Liver (tissue), 9 donors: ENCODE measurements around the gene ACER2. TPM values are rescaled to one million over a fixed set of nuclear protein-coding genes. Genes with fewer than 3 reads are reported as not detected.

ENCODE experiments used
- DNase-seq: peaks from one replicate; pipeline ENCODE4 v3.0.0-alpha.2; 2017; ENCODE audit warnings: low spot score
- H3K27ac ChIP-seq, 2 donors: one replicate each; pipeline ENCODE4 v1.7.0; 2013; ENCODE audit warnings: inconsistent platforms in 2 of 2, low read length in 2 of 2, control low read depth in 1 of 2, low read depth in 1 of 2, mild to moderate bottlenecking in 1 of 2
- H3K27me3 ChIP-seq, 4 donors: one replicate each; pipeline versions ENCODE4 v1.6.1 to v1.7.0; 2013; ENCODE audit warnings: low read length in 3 of 4, inconsistent platforms in 1 of 4, mild to moderate bottlenecking in 1 of 4, moderate library complexity in 1 of 4; ENCODE audit not compliant: control insufficient read depth in 4 of 4, insufficient read depth in 4 of 4
- H3K36me3 ChIP-seq, 4 donors: one replicate each; pipeline versions ENCODE4 v1.6.1 to v1.7.0; 2013; ENCODE audit warnings: low read length in 3 of 4, mild to moderate bottlenecking in 3 of 4, low read depth in 1 of 4, moderate library complexity in 1 of 4; ENCODE audit not compliant: control insufficient read depth in 4 of 4, insufficient read depth in 3 of 4
- H3K4me1 ChIP-seq, 4 donors: one replicate each; pipeline versions ENCODE4 v1.6.1 to v1.7.0; 2013; ENCODE audit warnings: low read length in 3 of 4, mild to moderate bottlenecking in 3 of 4, moderate library complexity in 1 of 4; ENCODE audit not compliant: control insufficient read depth in 4 of 4, insufficient read depth in 4 of 4
- H3K4me3 ChIP-seq, 3 donors: one replicate each; pipeline versions ENCODE4 v1.6.1 to v1.7.0; 2013; ENCODE audit warnings: low read length in 3 of 3, control low read depth in 1 of 3, low read depth in 1 of 3, mild to moderate bottlenecking in 1 of 3
- H3K9ac ChIP-seq, 2 donors: one replicate each; pipeline ENCODE4 v1.7.0; 2013; ENCODE audit warnings: low read length in 2 of 2, mild to moderate bottlenecking in 2 of 2, moderate library complexity in 2 of 2, control low read depth in 1 of 2, low read depth in 1 of 2
- H3K9me3 ChIP-seq, 4 donors: one replicate each; pipeline versions ENCODE4 v1.6.1 to v1.7.0; 2013; ENCODE audit warnings: low read length in 3 of 4; ENCODE audit not compliant: control insufficient read depth in 4 of 4
- EGR1 ChIP-seq, 2 donors: IDR thresholded peaks; 2 replicates each; pipeline ENCODE4 v1.6.1; 2016 to 2018; ENCODE audit warnings: antibody characterized with exemption in 2 of 2, low read depth in 2 of 2
- FOXA1 ChIP-seq: IDR thresholded peaks from 2 replicates; pipeline ENCODE4 v1.6.1; 2016; ENCODE audit warnings: antibody characterized with exemption
- FOXA2 ChIP-seq: IDR thresholded peaks from 2 replicates; pipeline ENCODE4 v1.6.1; 2016; ENCODE audit warnings: antibody characterized with exemption
- GABPA ChIP-seq, 2 donors: IDR thresholded peaks in 1 of 2; conservative IDR thresholded peaks in 1 of 2; 2 replicates each; pipeline ENCODE4 v1.6.1; 2016; ENCODE audit warnings: antibody characterized with exemption in 2 of 2, mild to moderate bottlenecking in 1 of 2, moderate library complexity in 1 of 2
- HNF4G ChIP-seq: IDR thresholded peaks from 2 replicates; pipeline ENCODE4 v1.6.1; 2016; ENCODE audit warnings: antibody characterized with exemption
- JUND ChIP-seq, 2 donors: IDR thresholded peaks; 2 replicates each; pipeline ENCODE4 v1.6.1; 2016; ENCODE audit warnings: antibody characterized with exemption in 2 of 2
- MAX ChIP-seq: IDR thresholded peaks from 2 replicates; pipeline ENCODE4 v1.6.1; 2016; ENCODE audit warnings: antibody characterized with exemption
- RAD21 ChIP-seq, 2 donors: IDR thresholded peaks; 2 replicates each; pipeline ENCODE4 v1.6.1; 2016; ENCODE audit warnings: antibody characterized with exemption in 2 of 2, mild to moderate bottlenecking in 2 of 2
- RXRA ChIP-seq, 2 donors: IDR thresholded peaks; 2 replicates each; pipeline ENCODE4 v1.6.1; 2017 to 2018; ENCODE audit warnings: antibody characterized with exemption in 2 of 2, mild to moderate bottlenecking in 1 of 2
- SP1 ChIP-seq: IDR thresholded peaks from 2 replicates; pipeline ENCODE4 v1.6.1; 2018; ENCODE audit warnings: antibody characterized with exemption, mild to moderate bottlenecking
- YY1 ChIP-seq: IDR thresholded peaks from 2 replicates; pipeline ENCODE4 v1.6.1; 2016; ENCODE audit warnings: antibody characterized with exemption, mild to moderate bottlenecking
- ZBTB33 ChIP-seq: IDR thresholded peaks from 2 replicates; pipeline ENCODE4 v1.6.1; 2016; ENCODE audit warnings: antibody characterized with exemption
- WGBS: extraction: QIAGEN DNeasy Blood & Tissue Kit; methylation state at CpG from one replicate; pipeline ENCODE4 v1.1.7; 2013; 5-methylcytosine and 5-hydroxymethylcytosine counted together
- polyA plus RNA-seq, 2 donors: library from polyadenylated mRNA; stranded (reverse) in 1 of 2; unstranded in 1 of 2; fragments of 200-250 nt in 1 of 2; fragments of >200 nt in 1 of 2; fragmentation: Nextera tagmentation in 1 of 2; extraction: Ambion mirVana in 1 of 2; gene quantifications; one replicate each; pipeline versions ENCODE4 v1.2.1 to v1.2.3, GENCODE V29; 2013 to 2015
- total RNA-seq, 2 donors: library from RNA; depleted of rRNA; stranded (reverse); fragments of >200 nt; gene quantifications; one replicate each; pipeline ENCODE4 v1.2.3, GENCODE V29; 2014
- TF ChIP-seq, protein P1 (sequence below): IDR thresholded peaks from 2 replicates; pipeline ENCODE4 v1.6.1; 2016; ENCODE audit warnings: antibody characterized with exemption, mild to moderate bottlenecking
- TF ChIP-seq, protein P2 (sequence below): IDR thresholded peaks from 2 replicates; pipeline ENCODE4 v1.6.1; 2016; ENCODE audit warnings: antibody characterized with exemption
- TF ChIP-seq, protein P3 (sequence below): fragments of 150-350 bp; IDR thresholded peaks from 2 replicates; pipeline ENCODE4 v1.5.1; 2017; ENCODE audit warnings: improper control_type of control experiment, low read depth, low read length; ENCODE audit not compliant: missing input control
- donor health status: healthy.
- donor health status: healthy.
- donor health status: healthy.
- donor health status: healthy.
- donor health status: healthy.

ACER2 gene
- total and polyA plus RNA-seq, 4 donors: 0.47 to 4.0 (median 1.9) TPM

DNA sequence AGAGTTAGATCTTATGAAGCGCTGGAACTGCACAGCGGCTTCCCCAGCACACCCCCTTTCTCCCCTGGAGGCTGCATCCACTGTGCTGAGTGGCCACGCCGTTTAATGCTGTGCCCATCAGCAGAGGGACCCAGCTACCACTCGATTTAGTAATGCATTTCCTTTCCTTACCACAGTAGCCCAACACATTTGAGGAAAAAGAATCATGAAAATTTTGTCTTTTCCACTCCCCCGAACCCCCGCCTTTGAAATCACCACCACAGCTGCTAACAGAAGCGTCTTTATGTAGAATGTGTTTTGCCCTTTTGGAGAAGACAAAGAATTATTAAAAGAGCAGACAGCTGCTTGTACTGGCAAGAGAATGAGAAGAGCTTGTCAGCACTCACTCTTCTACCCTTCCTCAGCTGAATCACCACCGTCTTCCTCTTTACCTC, 73.2 kb downstream of the ACER2 start (continued):
- TF ChIP-seq, protein P1, sequence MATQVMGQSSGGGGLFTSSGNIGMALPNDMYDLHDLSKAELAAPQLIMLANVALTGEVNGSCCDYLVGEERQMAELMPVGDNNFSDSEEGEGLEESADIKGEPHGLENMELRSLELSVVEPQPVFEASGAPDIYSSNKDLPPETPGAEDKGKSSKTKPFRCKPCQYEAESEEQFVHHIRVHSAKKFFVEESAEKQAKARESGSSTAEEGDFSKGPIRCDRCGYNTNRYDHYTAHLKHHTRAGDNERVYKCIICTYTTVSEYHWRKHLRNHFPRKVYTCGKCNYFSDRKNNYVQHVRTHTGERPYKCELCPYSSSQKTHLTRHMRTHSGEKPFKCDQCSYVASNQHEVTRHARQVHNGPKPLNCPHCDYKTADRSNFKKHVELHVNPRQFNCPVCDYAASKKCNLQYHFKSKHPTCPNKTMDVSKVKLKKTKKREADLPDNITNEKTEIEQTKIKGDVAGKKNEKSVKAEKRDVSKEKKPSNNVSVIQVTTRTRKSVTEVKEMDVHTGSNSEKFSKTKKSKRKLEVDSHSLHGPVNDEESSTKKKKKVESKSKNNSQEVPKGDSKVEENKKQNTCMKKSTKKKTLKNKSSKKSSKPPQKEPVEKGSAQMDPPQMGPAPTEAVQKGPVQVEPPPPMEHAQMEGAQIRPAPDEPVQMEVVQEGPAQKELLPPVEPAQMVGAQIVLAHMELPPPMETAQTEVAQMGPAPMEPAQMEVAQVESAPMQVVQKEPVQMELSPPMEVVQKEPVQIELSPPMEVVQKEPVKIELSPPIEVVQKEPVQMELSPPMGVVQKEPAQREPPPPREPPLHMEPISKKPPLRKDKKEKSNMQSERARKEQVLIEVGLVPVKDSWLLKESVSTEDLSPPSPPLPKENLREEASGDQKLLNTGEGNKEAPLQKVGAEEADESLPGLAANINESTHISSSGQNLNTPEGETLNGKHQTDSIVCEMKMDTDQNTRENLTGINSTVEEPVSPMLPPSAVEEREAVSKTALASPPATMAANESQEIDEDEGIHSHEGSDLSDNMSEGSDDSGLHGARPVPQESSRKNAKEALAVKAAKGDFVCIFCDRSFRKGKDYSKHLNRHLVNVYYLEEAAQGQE: no peak
- TF ChIP-seq GABPA (IDR thresholded peaks at IDR 0.05 in 1 of 2, conservative IDR thresholded peaks at IDR 0.05 in 1 of 2) (no peak), RAD21 (IDR thresholded peaks at IDR 0.05) (no peak)

GRCh38 chr9:19484699-19485098, 75.9 kb downstream of the ACER2 start:
- Histone ChIP-seq H3K36me3 (no peaks in the 10 kb centered on the region), H3K27ac (no peak overlapping the region)
- no peak for DNase-seq

GRCh38 chr9:19485193-19485592, 76.4 kb downstream of the ACER2 start:
- DNase-seq: no peak
- WGBS: 77% methylated on average over 2 of the region's 2 CpGs
- H3K36me3 ChIP-seq: no peaks in the 10 kb centered on the region
- no peak overlapping the region for H3K9ac ChIP-seq
- H3K27me3 ChIP-seq: no peaks in the 10 kb centered on the region
- H3K4me1 ChIP-seq: no peaks in the 10 kb centered on the region
- no peaks in the 10 kb centered on the region for H3K9me3 ChIP-seq
- no peak overlapping the region for H3K27ac ChIP-seq
- no peak overlapping the region for H3K4me3 ChIP-seq
- TF ChIP-seq, protein P2, sequence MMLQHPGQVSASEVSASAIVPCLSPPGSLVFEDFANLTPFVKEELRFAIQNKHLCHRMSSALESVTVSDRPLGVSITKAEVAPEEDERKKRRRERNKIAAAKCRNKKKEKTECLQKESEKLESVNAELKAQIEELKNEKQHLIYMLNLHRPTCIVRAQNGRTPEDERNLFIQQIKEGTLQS: no peak
- TF ChIP-seq RAD21 (IDR thresholded peaks at IDR 0.05): no peak
- no peak for TF ChIP-seq HNF4G
- TF ChIP-seq GABPA (IDR thresholded peaks at IDR 0.05 in 1 of 2, conservative IDR thresholded peaks at IDR 0.05 in 1 of 2): no peak
- no peak for TF ChIP-seq MAX
- TF ChIP-seq ZBTB33: no peak
- TF ChIP-seq SP1: no peak
- no peak for TF ChIP-seq FOXA2
- no peak for TF ChIP-seq FOXA1
- no peak for TF ChIP-seq EGR1 (IDR thresholded peaks at IDR 0.05; ENCODE audit: low read depth in 2 of 2)
- TF ChIP-seq, protein P3, sequence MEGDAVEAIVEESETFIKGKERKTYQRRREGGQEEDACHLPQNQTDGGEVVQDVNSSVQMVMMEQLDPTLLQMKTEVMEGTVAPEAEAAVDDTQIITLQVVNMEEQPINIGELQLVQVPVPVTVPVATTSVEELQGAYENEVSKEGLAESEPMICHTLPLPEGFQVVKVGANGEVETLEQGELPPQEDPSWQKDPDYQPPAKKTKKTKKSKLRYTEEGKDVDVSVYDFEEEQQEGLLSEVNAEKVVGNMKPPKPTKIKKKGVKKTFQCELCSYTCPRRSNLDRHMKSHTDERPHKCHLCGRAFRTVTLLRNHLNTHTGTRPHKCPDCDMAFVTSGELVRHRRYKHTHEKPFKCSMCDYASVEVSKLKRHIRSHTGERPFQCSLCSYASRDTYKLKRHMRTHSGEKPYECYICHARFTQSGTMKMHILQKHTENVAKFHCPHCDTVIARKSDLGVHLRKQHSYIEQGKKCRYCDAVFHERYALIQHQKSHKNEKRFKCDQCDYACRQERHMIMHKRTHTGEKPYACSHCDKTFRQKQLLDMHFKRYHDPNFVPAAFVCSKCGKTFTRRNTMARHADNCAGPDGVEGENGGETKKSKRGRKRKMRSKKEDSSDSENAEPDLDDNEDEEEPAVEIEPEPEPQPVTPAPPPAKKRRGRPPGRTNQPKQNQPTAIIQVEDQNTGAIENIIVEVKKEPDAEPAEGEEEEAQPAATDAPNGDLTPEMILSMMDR: no peak
- TF ChIP-seq JUND (IDR thresholded peaks at IDR 0.05): no peak
- TF ChIP-seq RXRA (IDR thresholded peaks at IDR 0.05): no peak

More at GRCh38 chr9:19484699-19485098, 75.9 kb downstream of the ACER2 start:
- no peaks in the 10 kb centered on the region for H3K27me3 ChIP-seq
- no peaks in the 10 kb centered on the region for H3K4me1 ChIP-seq
- TF ChIP-seq YY1: no peak
- TF ChIP-seq EGR1 (IDR thresholded peaks at IDR 0.05; ENCODE audit: low read depth in 2 of 2): no peak
- no peak for TF ChIP-seq JUND (IDR thresholded peaks at IDR 0.05)
- TF ChIP-seq SP1: no peak
- no peak for TF ChIP-seq FOXA1
- TF ChIP-seq RAD21 (IDR thresholded peaks at IDR 0.05): no peak
- TF ChIP-seq, protein P2: no peak
- TF ChIP-seq ZBTB33: no peak
- no peak overlapping the region for H3K4me3 ChIP-seq
- no peak overlapping the region for H3K9ac ChIP-seq
- 79% methylated on average over 1 of the region's 1 CpG for WGBS
- H3K9me3 ChIP-seq: no peaks in the 10 kb centered on the region
